A673 (cell line): ENCODE results near the gene CDC23.

ENCODE experiments used
- EZH2 ChIP-seq: fragments of 200-600 bp; sonication (generic); IDR thresholded peaks from 2 replicates; pipeline ENCODE4 v1.6.1; 2017; ENCODE audit warnings: borderline replicate concordance, low read depth, mild to moderate bottlenecking, mixed read lengths, antibody characterized with exemption, low read length; ENCODE audit not compliant: poor library complexity, severe bottlenecking
- TF ChIP-seq, protein P1 (sequence below): fragments of 300-800, 200-600 bp; sonication (generic); conservative IDR thresholded peaks from 2 replicates; pipeline ENCODE4 v1.5.1; 2017; ENCODE audit warnings: low read depth, mild to moderate bottlenecking, antibody characterized with exemption, low read length, moderate library complexity, mixed read lengths

DNA sequence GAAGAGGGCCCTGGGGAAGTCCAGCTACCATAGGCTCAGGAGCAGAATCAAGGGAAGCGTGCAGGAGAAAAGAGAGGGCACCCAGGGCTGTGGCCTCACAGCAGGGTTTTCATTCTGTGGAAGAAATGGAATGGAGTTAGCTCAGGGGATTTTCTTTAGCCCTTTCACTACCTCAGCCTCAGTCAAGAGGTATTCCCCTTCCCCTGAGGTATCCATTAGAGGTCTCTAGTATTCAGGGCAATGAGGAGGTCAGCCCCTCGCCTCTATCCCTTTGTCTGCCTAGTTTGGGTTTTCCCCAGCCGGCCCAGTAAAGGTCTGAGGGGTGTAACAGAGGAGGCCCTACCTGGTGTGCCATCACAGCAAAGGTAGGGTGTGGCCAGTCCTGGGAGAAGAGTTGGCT is 39.8 kb upstream of the CDC23 start:
- TF ChIP-seq, protein P1, sequence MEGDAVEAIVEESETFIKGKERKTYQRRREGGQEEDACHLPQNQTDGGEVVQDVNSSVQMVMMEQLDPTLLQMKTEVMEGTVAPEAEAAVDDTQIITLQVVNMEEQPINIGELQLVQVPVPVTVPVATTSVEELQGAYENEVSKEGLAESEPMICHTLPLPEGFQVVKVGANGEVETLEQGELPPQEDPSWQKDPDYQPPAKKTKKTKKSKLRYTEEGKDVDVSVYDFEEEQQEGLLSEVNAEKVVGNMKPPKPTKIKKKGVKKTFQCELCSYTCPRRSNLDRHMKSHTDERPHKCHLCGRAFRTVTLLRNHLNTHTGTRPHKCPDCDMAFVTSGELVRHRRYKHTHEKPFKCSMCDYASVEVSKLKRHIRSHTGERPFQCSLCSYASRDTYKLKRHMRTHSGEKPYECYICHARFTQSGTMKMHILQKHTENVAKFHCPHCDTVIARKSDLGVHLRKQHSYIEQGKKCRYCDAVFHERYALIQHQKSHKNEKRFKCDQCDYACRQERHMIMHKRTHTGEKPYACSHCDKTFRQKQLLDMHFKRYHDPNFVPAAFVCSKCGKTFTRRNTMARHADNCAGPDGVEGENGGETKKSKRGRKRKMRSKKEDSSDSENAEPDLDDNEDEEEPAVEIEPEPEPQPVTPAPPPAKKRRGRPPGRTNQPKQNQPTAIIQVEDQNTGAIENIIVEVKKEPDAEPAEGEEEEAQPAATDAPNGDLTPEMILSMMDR: no peak
- TF ChIP-seq EZH2: no peak
